H1 (cell line): ENCODE data around the gene TMX2. TPM values are rescaled to one million over a fixed set of nuclear protein-coding genes. Genes with fewer than 3 reads are reported as not detected.

Experiments used
- CTCF ChIA-PET: fragments of 300-600 bp; sonication (Branson Sonifier 250); formaldehyde crosslinking; loops from one replicate; lab custom pipeline; 2021; ENCODE audit not compliant: partially characterized antibody; lab: Charles Lee
- POLR2A ChIA-PET: fragments of 300-600 bp; sonication (Branson Sonifier 250); formaldehyde crosslinking; loops from one replicate; lab custom pipeline; 2021; ENCODE audit warnings: inconsistent platforms; ENCODE audit not compliant: partially characterized antibody; lab: Charles Lee
- DNase-seq, 2 experiments: peaks; one replicate each; pipeline versions ENCODE4 v3.0.0 to v3.0.0-alpha.2; 2010 to 2022; ENCODE audit warnings: low spot score in 2 of 2, low read depth in 1 of 2, mixed read lengths in 1 of 2
- FAIRE-seq: peaks from 2 replicates; lab custom pipeline; 2011; peaks lifted over from hg19 to GRCh38; lab: Jason Lieb, UNC
- H2AFZ ChIP-seq: 2 replicates; pipeline ENCODE4 v1.8.1; 2012; ENCODE audit warnings: low read length, inconsistent platforms
- H2AK5ac ChIP-seq: 2 replicates; pipeline ENCODE4 v1.6.1; 2013; ENCODE audit warnings: low read depth, low read length
- H2BK120ac ChIP-seq: replicated peaks from 2 replicates; pipeline ENCODE3; 2013; ENCODE audit warnings: low read depth, low read length, inconsistent platforms
- H2BK12ac ChIP-seq: 2 replicates; pipeline ENCODE4 v1.6.1; 2013; ENCODE audit warnings: low read depth, low read length
- H2BK15ac ChIP-seq: 2 replicates; pipeline ENCODE4 v1.6.1; 2013; ENCODE audit warnings: low read length
- H2BK20ac ChIP-seq: 2 replicates; pipeline ENCODE4 v1.6.1; 2013; ENCODE audit warnings: low read length
- H2BK5ac ChIP-seq: 2 replicates; pipeline ENCODE4 v1.6.1; 2013; ENCODE audit warnings: low read depth, low read length
- H3K14ac ChIP-seq: 2 replicates; pipeline ENCODE4 v1.6.1; 2013; ENCODE audit warnings: inconsistent platforms; ENCODE audit not compliant: insufficient read length
- H3K18ac ChIP-seq: 2 replicates; pipeline ENCODE4 v1.6.1; 2013; ENCODE audit warnings: low read length; ENCODE audit errors: extremely low read depth
- H3K23ac ChIP-seq: 2 replicates; pipeline ENCODE4 v1.6.1; 2013; ENCODE audit warnings: inconsistent platforms; ENCODE audit not compliant: insufficient read length
- H3K23me2 ChIP-seq: 2 replicates; pipeline ENCODE4 v1.6.1; 2013; ENCODE audit warnings: low read depth, low read length
- H3K27ac ChIP-seq: 2 replicates; pipeline ENCODE4 v1.6.1; 2011; ENCODE audit warnings: low read depth, low read length, inconsistent platforms
- H3K27me3 ChIP-seq, 4 experiments: replicated peaks in 1 of 4; 1 replicate in 1 of 4; 2 replicates in 3 of 4; pipeline versions ENCODE4 v1.6.1 to v1.8.1; 2011 to 2013; ENCODE audit warnings: low read length in 3 of 4, mild to moderate bottlenecking in 3 of 4, inconsistent platforms in 2 of 4, mixed read lengths in 2 of 4, moderate library complexity in 1 of 4; ENCODE audit not compliant: control insufficient read depth in 3 of 4, insufficient read depth in 3 of 4; ENCODE audit errors: extremely low read depth in 1 of 4
- H3K36me3 ChIP-seq, 4 experiments: 2 replicates each; pipeline versions ENCODE4 v1.6.1 to v1.8.1; 2011 to 2013; ENCODE audit warnings: mild to moderate bottlenecking in 4 of 4, low read length in 3 of 4, moderate library complexity in 2 of 4, control low read depth in 1 of 4, inconsistent platforms in 1 of 4; ENCODE audit not compliant: insufficient read depth in 4 of 4, control insufficient read depth in 2 of 4
- H3K4ac ChIP-seq: replicated peaks from 2 replicates; pipeline ENCODE3; 2013; ENCODE audit warnings: low read length, low read depth, mixed read lengths, inconsistent platforms; ENCODE audit not compliant: insufficient read length
- H3K4me1 ChIP-seq, 4 experiments: replicated peaks in 1 of 4; 1 replicate in 1 of 4; 2 replicates in 3 of 4; pipeline versions ENCODE4 v1.6.1 to v1.8.1; 2011 to 2013; ENCODE audit warnings: low read length in 3 of 4, inconsistent platforms in 2 of 4, mixed read lengths in 1 of 4; ENCODE audit not compliant: insufficient read depth in 4 of 4, control insufficient read depth in 3 of 4
- H3K4me2 ChIP-seq, 2 experiments: 2 replicates each; pipeline versions ENCODE4 v1.6.1 to v1.8.1; 2011 to 2013; ENCODE audit warnings: low read depth in 2 of 2, low read length in 2 of 2, control low read depth in 1 of 2, inconsistent platforms in 1 of 2, mild to moderate bottlenecking in 1 of 2; ENCODE audit not compliant: insufficient read depth in 1 of 2
- H3K4me3 ChIP-seq, 4 experiments: fragments of 200-600, 300-600 bp in 1 of 4; sonication (generic), shearing (Covaris generic), sonication (Bioruptor Twin) in 1 of 4; 2 replicates each; pipeline versions ENCODE4 v1.5.1 to v1.8.1; 2011 to 2016; ENCODE audit warnings: low read length in 4 of 4, low read depth in 3 of 4, control low read depth in 2 of 4, inconsistent platforms in 2 of 4, mild to moderate bottlenecking in 2 of 4, mixed read lengths in 1 of 4, moderate library complexity in 1 of 4; ENCODE audit not compliant: insufficient read depth in 2 of 4; ENCODE audit errors: extremely low read depth in 1 of 4
- H3K56ac ChIP-seq: replicated peaks from 2 replicates; pipeline ENCODE3; 2013; ENCODE audit warnings: low read depth, mild to moderate bottlenecking, mixed read lengths, low read length, inconsistent platforms; ENCODE audit not compliant: insufficient read length
- H3K79me1 ChIP-seq: 2 replicates; pipeline ENCODE4 v1.6.1; 2013; ENCODE audit warnings: low read depth, low read length, control low read depth
- H3K79me2 ChIP-seq, 2 experiments: 2 replicates each; pipeline versions ENCODE4 v1.6.1 to v1.8.1; 2012 to 2013; ENCODE audit warnings: low read length in 2 of 2, mild to moderate bottlenecking in 2 of 2, inconsistent platforms in 1 of 2; ENCODE audit not compliant: insufficient read depth in 2 of 2, control insufficient read depth in 1 of 2
- H3K9ac ChIP-seq, 4 experiments: replicated peaks in 1 of 4; 1 replicate in 1 of 4; 2 replicates in 3 of 4; pipeline versions ENCODE4 v1.6.1 to v1.8.1; 2011 to 2013; ENCODE audit warnings: low read depth in 3 of 4, low read length in 3 of 4, control low read depth in 2 of 4, mild to moderate bottlenecking in 2 of 4, moderate library complexity in 2 of 4, inconsistent platforms in 1 of 4; ENCODE audit errors: extremely low read depth in 1 of 4
- H3K9me3 ChIP-seq, 2 experiments: 2 replicates each; pipeline versions ENCODE4 v1.6.1 to v1.8.1; 2012 to 2013; ENCODE audit warnings: mild to moderate bottlenecking in 2 of 2, moderate library complexity in 2 of 2, control low read depth in 1 of 2, inconsistent platforms in 1 of 2, low read depth in 1 of 2, low read length in 1 of 2, mixed read lengths in 1 of 2; ENCODE audit not compliant: insufficient read depth in 2 of 2
- H4K20me1 ChIP-seq, 2 experiments: replicated peaks in 1 of 2; 2 replicates each; pipeline versions ENCODE3 to v1.8.1; 2011 to 2013; ENCODE audit warnings: inconsistent platforms in 2 of 2, low read length in 2 of 2, mild to moderate bottlenecking in 1 of 2; ENCODE audit not compliant: insufficient read depth in 2 of 2, control insufficient read depth in 1 of 2
- H4K5ac ChIP-seq: 2 replicates; pipeline ENCODE4 v1.6.1; 2013; ENCODE audit warnings: low read length, low read depth, mixed read lengths, inconsistent platforms; ENCODE audit not compliant: insufficient read length
- H4K8ac ChIP-seq: 2 replicates; pipeline ENCODE4 v1.8.0; 2013; ENCODE audit warnings: mild to moderate bottlenecking, moderate library complexity, low read length, inconsistent platforms; ENCODE audit not compliant: insufficient read depth; ENCODE audit errors: extremely low read depth
- H4K91ac ChIP-seq: replicated peaks from 2 replicates; pipeline ENCODE3; 2013; ENCODE audit warnings: low read length, mixed read lengths, inconsistent platforms; ENCODE audit not compliant: insufficient read length
- CHD1 ChIP-seq: IDR thresholded peaks from 2 replicates; pipeline ENCODE4 v1.6.1; 2012; ENCODE audit warnings: low read depth, low read length, improper control_type of control experiment
- HDAC6 ChIP-seq: IDR thresholded peaks from one replicate; pipeline ENCODE4 v1.7.1; 2012; ENCODE audit warnings: low read depth, mild to moderate bottlenecking, inconsistent platforms, low read length, moderate library complexity
- KDM5A ChIP-seq: fragments of 200-600 bp; IDR thresholded peaks from 2 replicates; pipeline ENCODE4 v1.7.1; 2012; ENCODE audit warnings: mild to moderate bottlenecking, low read length, inconsistent platforms, mixed read lengths
- SIRT6 ChIP-seq: IDR thresholded peaks from one replicate; pipeline ENCODE4 v1.7.1; 2012; ENCODE audit warnings: low read length, inconsistent platforms
- SP1 ChIP-seq: IDR thresholded peaks from 2 replicates; pipeline ENCODE4 v1.6.1; 2011; ENCODE audit warnings: low read depth, low read length
- TBP ChIP-seq: IDR thresholded peaks from 2 replicates; pipeline ENCODE4 v1.6.1; 2011; ENCODE audit warnings: low read depth, low read length, improper control_type of control experiment
- WGBS, 2 experiments: shearing (Covaris generic) in 1 of 2; methylation state at CpG; one replicate each; pipeline versions ENCODE4 v1.1.6 to v1.1.7; 2013 to 2015; ENCODE audit warnings: low lambda C conversion rate in 2 of 2, mixed read lengths in 2 of 2, inconsistent platforms in 1 of 2, low coverage in 1 of 2, missing lambda C conversion rate in 1 of 2; ENCODE audit not compliant: insufficient replicate concordance in 2 of 2, insufficient coverage in 1 of 2, insufficient read length in 1 of 2; ENCODE audit errors: extremely low coverage in 1 of 2, missing lambda C conversion rate in 1 of 2; 5-methylcytosine and 5-hydroxymethylcytosine counted together
- polyA plus RNA-seq, 7 experiments: library from polyadenylated mRNA; depleted of rRNA in 3 of 7; stranded (reverse) in 5 of 7; unstranded in 2 of 7; fragments of >200 nt in 5 of 7; fragments of 200-250 nt in 2 of 7; gene quantifications; 1 replicate in 5 of 7; 2 replicates in 1 of 7; 4 replicates in 1 of 7; pipeline versions ENCODE4 v1.2.1 to v1.2.3, GENCODE V29; 2011 to 2013; ENCODE audit warnings: missing spikeins in 2 of 7, mixed read lengths in 2 of 7
- total RNA-seq: library from RNA; stranded (reverse); fragmentation: NEBNext Ultra II Directional; extraction: Animal tissue kit (Norgen Biotek cat#: 25700); gene quantifications from 2 replicates; pipeline ENCODE4 v1.2.1, GENCODE V29; 2021

TMX2 gene
- total and polyA plus RNA-seq, 2 of the 8 experiments (the other 6 are each of a cell fraction or from before 2014, with no cell fraction given) = 70.4 to 100.0 TPM

- CTCF ChIA-PET = interaction anchor here (0.9 to 1.5 kb wide), 2 partner anchors 32 to 68 kb away, joined by 4 to 6 read pairs; no protein-coding TSS in a partner anchor
- Histone ChIP-seq H2AK5ac (no peak overlapping the region), H2BK12ac (no peak overlapping the region), H3K9ac (no peak overlapping the region), H3K9me3 (no peaks in the 10 kb centered on the region), H3K23me2 (no peaks in the 10 kb centered on the region), H3K79me1 (peaks cover 4% of the 10 kb centered on the region), H3K79me2 (peaks cover 0 to 47% of the 10 kb centered on the region in 2 experiments; a peak in 2 of 4 replicates), H2BK120ac (no peak overlapping the region), H2AFZ (no peak overlapping the region), H4K20me1 (peaks cover 0 to 8% of the 10 kb centered on the region in 2 experiments), H4K8ac (no peak overlapping the region; the same call in 1 of the 2 replicates), H3K4me2 (no peak overlapping the region), H3K4ac (no peak overlapping the region), H3K27me3 (no peaks in the 10 kb centered on the region), H3K23ac (no peak overlapping the region), H3K27ac (no peak overlapping the region), H3K14ac (no peak overlapping the region), H3K56ac (no peak overlapping the region), H4K91ac (no peak overlapping the region), H3K18ac (no peak overlapping the region)
- WGBS, 2 experiments = 94% methylated on average over 1 of the region's 1 CpG; no CpG with 5 or more reads in 1 of the 2 experiments
- no peak for FAIRE-seq
- POLR2A ChIA-PET = interaction anchor here (1.3 to 3.2 kb wide), 3 partner anchors 9 to 64 kb away, joined by 3 to 15 read pairs (median 4); partner anchors contain the start of gene SELENOH
- TF ChIP-seq HDAC6 = no peak
- no peak for TF ChIP-seq CHD1
- TF ChIP-seq TBP = no peak
- TF ChIP-seq SIRT6 = no peak
- TF ChIP-seq SP1 = no peak
- TF ChIP-seq KDM5A = no peak
- TF ChIP-seq, all 59 proteins: peak for 0
- Histone ChIP-seq H3K36me3 (peaks cover 0 to 7% (median 4%) of the 10 kb centered on the region in 4 experiments; a peak in 3 of 8 replicates), H2BK5ac (no peak overlapping the region), H3K4me3 (no peak overlapping the region), H4K5ac (no peak overlapping the region), H3K4me1 (peaks cover 0 to 10% (median 3%) of the 10 kb centered on the region in 4 experiments; a peak in 4 of 7 replicates), H2BK15ac (no peak overlapping the region), H2BK20ac (no peak overlapping the region)
- DNase-seq = no peak
Measured at GRCh38 chr11:57732661-57733060, 20.3 kb downstream of the TMX2 start.
